Measurements from ENCODE around the gene TMEM100.
"Not testable (repeated sequence)": the region's sequence is repeated elsewhere in the genome, so short reads cannot be mapped to it uniquely, and the experiment has no call there.

TMEM100 gene

DNA sequence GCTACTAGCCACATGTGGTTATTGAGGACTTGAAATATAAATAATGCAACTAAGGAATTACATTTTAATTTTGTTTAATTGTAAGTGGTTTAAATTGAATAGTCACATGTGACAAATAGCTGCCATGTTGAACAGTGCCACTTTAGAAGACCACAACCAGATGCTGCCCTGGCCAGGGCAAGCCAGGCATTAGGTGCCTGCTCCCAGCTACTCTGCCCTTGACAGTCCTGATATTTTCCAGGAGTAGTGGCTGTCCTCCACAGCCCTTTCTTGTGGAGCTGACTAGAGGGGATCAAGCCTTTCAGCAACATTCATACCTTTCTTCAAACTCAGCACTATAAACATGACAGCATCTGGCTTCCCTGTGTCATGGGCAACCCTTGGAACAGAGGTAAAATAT lies 31.0 kb downstream of the TMEM100 start:
- H3K4me1 Mint-ChIP-seq (ENCODE audit: low read depth) = no peaks in the 10 kb centered on the region
- H3K27me3 Mint-ChIP-seq = peaks cover 10% of the 10 kb centered on the region
- no peaks in the 10 kb centered on the region for H3K36me3 Mint-ChIP-seq
- no peak overlapping the region for H3K27ac Mint-ChIP-seq
- no peak overlapping the region for H3K4me3 Mint-ChIP-seq
- H3K9me3 Mint-ChIP-seq (ENCODE audit: low read depth) = no peaks in the 10 kb centered on the region

DNA sequence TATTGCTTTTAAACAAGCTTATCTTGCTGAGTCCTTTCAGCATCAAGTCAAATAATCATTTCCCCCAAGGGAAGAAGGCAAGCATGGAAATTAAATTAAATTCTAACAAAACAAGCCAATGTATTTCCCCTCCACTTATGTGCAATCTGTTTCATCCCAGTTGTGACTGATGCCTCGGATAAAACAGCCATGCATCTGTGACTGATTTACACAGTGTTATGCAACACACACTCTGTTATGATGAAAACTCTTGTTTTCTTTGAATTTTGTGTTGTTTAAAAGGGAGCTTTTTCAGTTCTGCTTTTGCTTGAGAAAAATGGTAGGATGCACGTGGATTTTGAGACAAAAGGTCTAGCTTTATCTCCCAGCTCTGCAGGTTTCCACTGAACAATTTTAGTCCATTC lies 32.6 kb downstream of the TMEM100 start:
- Mint-ChIP-seq H3K36me3 (no peaks in the 10 kb centered on the region), H3K27ac (no peak overlapping the region), H3K9me3 (ENCODE audit: low read depth) (no peaks in the 10 kb centered on the region), H3K27me3 (peaks cover 10% of the 10 kb centered on the region), H3K4me3 (no peak overlapping the region), H3K4me1 (ENCODE audit: low read depth) (no peaks in the 10 kb centered on the region)

- no peak overlapping the region for H3K4me3 Mint-ChIP-seq
Observed at GRCh38 chr17:55689672-55690071, 33.0 kb downstream of the TMEM100 start.

GRCh38 chr17:55688057-55688456 lies 34.6 kb downstream of the TMEM100 start:
- H3K36me3 Mint-ChIP-seq = no peaks in the 10 kb centered on the region
- H3K4me3 Mint-ChIP-seq = no peak overlapping the region
- no peaks in the 10 kb centered on the region for H3K4me1 Mint-ChIP-seq (ENCODE audit: low read depth)
- H3K9me3 Mint-ChIP-seq (ENCODE audit: low read depth) = no peaks in the 10 kb centered on the region
- no peak overlapping the region for H3K27ac Mint-ChIP-seq
- H3K27me3 Mint-ChIP-seq = peaks cover 10% of the 10 kb centered on the region

More at GRCh38 chr17:55689672-55690071, 33.0 kb downstream of the TMEM100 start:
- H3K27ac Mint-ChIP-seq = no peak overlapping the region
- H3K9me3 Mint-ChIP-seq (ENCODE audit: low read depth) = no peaks in the 10 kb centered on the region
- H3K27me3 Mint-ChIP-seq = peaks cover 10% of the 10 kb centered on the region
- no peaks in the 10 kb centered on the region for H3K36me3 Mint-ChIP-seq
- H3K4me1 Mint-ChIP-seq (ENCODE audit: low read depth) = no peaks in the 10 kb centered on the region

GRCh38 chr17:55687037-55687436 lies 35.6 kb downstream of the TMEM100 start:
- no peak overlapping the region for H3K27ac Mint-ChIP-seq

GRCh38 chr17:55683550-55684315 lies 38.9 kb downstream of the TMEM100 start:
- peaks cover 14% of the 10 kb centered on the region for H3K27me3 Mint-ChIP-seq

More at GRCh38 chr17:55687037-55687436, 35.6 kb downstream of the TMEM100 start:
- Mint-ChIP-seq H3K4me3 (no peak overlapping the region), H3K27me3 (peaks cover 10% of the 10 kb centered on the region), H3K9me3 (ENCODE audit: low read depth) (no peaks in the 10 kb centered on the region), H3K36me3 (no peaks in the 10 kb centered on the region), H3K4me1 (ENCODE audit: low read depth) (no peaks in the 10 kb centered on the region)

GRCh38 chr17:55681342-55681700 lies 41.3 kb downstream of the TMEM100 start:
- no peaks in the 10 kb centered on the region for H3K36me3 Mint-ChIP-seq
- no peak overlapping the region for H3K27ac Mint-ChIP-seq
- no peaks in the 10 kb centered on the region for H3K9me3 Mint-ChIP-seq (ENCODE audit: low read depth)
- no peaks in the 10 kb centered on the region for H3K4me1 Mint-ChIP-seq (ENCODE audit: low read depth)
- H3K27me3 Mint-ChIP-seq = peaks cover 14% of the 10 kb centered on the region
- no peak overlapping the region for H3K4me3 Mint-ChIP-seq

More at GRCh38 chr17:55683550-55684315, 38.9 kb downstream of the TMEM100 start:
- H3K27ac Mint-ChIP-seq = no peak overlapping the region
- H3K4me1 Mint-ChIP-seq (ENCODE audit: low read depth) = no peaks in the 10 kb centered on the region
- no peak overlapping the region for H3K4me3 Mint-ChIP-seq
- H3K9me3 Mint-ChIP-seq (ENCODE audit: low read depth) = no peaks in the 10 kb centered on the region
- H3K36me3 Mint-ChIP-seq = no peaks in the 10 kb centered on the region

GRCh38 chr17:55680686-55681341 lies 41.9 kb downstream of the TMEM100 start:
- Mint-ChIP-seq H3K4me3 (no peak overlapping the region), H3K27me3 (peaks cover 16% of the 10 kb centered on the region), H3K27ac (no peak overlapping the region), H3K4me1 (ENCODE audit: low read depth) (no peaks in the 10 kb centered on the region), H3K9me3 (ENCODE audit: low read depth) (no peaks in the 10 kb centered on the region), H3K36me3 (no peaks in the 10 kb centered on the region)

GRCh38 chr17:55677446-55677845 lies 45.2 kb downstream of the TMEM100 start:
- no peaks in the 10 kb centered on the region for H3K36me3 Mint-ChIP-seq
- H3K9me3 Mint-ChIP-seq (ENCODE audit: low read depth) = no peaks in the 10 kb centered on the region
- no peaks in the 10 kb centered on the region for H3K4me1 Mint-ChIP-seq (ENCODE audit: low read depth)
- no peak overlapping the region for H3K4me3 Mint-ChIP-seq
- H3K27me3 Mint-ChIP-seq = peaks cover 17% of the 10 kb centered on the region
- no peak overlapping the region for H3K27ac Mint-ChIP-seq

- no peak overlapping the region for H3K27ac Mint-ChIP-seq
- H3K36me3 Mint-ChIP-seq = no peaks in the 10 kb centered on the region
- no peaks in the 10 kb centered on the region for H3K4me1 Mint-ChIP-seq (ENCODE audit: low read depth)
- peaks cover 17% of the 10 kb centered on the region for H3K27me3 Mint-ChIP-seq
- H3K4me3 Mint-ChIP-seq = no peak overlapping the region
- no peaks in the 10 kb centered on the region for H3K9me3 Mint-ChIP-seq (ENCODE audit: low read depth)
Observed at GRCh38 chr17:55676274-55676673, 46.4 kb downstream of the TMEM100 start.

DNA sequence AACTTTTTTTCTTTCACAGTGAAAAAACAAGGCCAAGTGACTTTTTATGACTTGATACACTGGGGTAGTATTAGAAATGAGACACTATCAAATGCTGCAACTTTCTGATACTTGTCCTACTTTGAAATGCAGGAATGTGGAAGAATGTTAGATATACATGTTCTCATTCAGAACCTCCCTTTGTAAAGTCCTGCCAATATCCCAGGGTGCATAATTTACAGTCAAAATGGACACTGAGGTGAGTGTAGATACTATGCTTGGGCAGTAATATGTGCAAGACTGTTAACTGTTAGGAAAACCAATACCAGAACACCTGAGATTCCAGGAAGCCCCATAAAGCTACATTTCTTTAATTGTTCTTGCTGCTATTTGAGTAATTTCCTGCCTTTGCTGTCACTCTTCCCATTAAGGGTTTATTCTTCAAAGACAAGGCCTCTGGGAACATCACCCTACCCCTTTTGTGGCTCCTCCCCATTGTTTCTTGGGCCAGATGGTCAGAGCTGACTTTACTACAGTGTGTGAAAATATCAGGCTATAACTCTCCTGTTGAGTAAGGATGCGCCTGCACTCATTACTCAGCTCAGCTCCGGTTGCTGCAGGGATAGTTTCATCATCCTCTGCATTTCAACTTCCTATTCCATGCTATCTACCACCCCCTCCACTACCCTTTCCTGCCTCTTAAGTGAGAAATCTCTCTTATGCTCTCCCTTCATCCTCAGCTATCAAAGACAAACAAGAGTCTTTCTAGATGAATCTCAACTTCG lies 48.7 kb downstream of the TMEM100 start:
- Mint-ChIP-seq H3K4me1 (ENCODE audit: low read depth) (no peaks in the 10 kb centered on the region), H3K27ac (no peak overlapping the region), H3K9me3 (ENCODE audit: low read depth) (no peaks in the 10 kb centered on the region), H3K36me3 (no peaks in the 10 kb centered on the region), H3K27me3 (peaks cover 17% of the 10 kb centered on the region), H3K4me3 (no peak overlapping the region)

DNA sequence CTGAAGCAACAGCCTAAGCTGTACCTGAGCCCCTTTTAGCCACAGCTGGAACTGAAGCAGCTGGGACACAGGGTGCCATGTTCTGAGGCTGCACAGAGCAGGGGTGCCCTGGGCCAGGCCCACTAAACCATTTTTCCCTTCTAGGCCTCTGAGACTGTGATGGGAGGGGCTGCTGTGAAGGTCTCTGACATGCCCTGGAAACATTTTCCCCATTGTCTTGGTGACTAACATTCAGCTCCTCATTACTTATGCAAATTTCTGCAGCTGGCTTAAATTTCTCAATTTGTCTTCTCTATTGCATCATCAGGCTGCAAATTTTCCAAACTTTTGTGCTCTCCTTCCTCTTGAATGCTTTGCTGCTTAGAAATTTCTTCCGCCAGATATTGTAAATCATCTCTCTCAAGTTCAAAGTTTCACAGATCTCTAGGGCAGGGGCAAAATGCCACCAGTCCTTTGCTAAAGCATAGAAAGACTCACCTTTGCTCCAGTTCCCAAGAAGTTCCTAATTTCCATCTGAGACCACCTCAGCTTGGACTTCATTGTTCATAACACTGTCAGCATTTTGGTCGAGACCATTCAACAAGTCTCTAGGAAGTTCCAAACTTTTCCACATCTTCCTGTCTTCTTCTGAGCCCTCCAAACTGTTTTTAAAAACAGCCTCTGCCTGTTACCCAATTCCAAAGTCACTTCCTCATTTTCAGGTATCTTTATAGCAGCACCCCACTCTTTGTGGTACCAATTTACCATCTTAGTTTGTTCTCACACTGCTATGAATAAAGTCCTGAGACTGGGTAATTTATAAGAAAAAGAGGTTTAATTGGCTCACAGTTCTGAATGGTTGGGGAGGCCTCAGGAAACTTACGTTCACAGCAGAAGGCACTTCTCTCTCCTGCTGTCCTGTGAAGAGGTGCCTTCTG lies 49.8 kb downstream of the TMEM100 start:
- H3K36me3 Mint-ChIP-seq = no peaks in the 10 kb centered on the region
- H3K9me3 Mint-ChIP-seq (ENCODE audit: low read depth) = no peaks in the 10 kb centered on the region
- H3K27ac Mint-ChIP-seq = no peak overlapping the region
- no peaks in the 10 kb centered on the region for H3K4me1 Mint-ChIP-seq (ENCODE audit: low read depth)
- H3K27me3 Mint-ChIP-seq = peaks cover 13% of the 10 kb centered on the region
- H3K4me3 Mint-ChIP-seq = no peak overlapping the region

GRCh38 chr17:55672010-55672409 lies 50.7 kb downstream of the TMEM100 start:
- not testable (repeated sequence) for H3K4me3 Mint-ChIP-seq, H3K36me3 Mint-ChIP-seq

More at GRCh38 chr17:55672010-55672409, 50.7 kb downstream of the TMEM100 start:
- H3K27ac Mint-ChIP-seq; H3K4me1 Mint-ChIP-seq (ENCODE audit: low read depth); H3K9me3 Mint-ChIP-seq (ENCODE audit: low read depth): not testable (repeated sequence)
- peaks cover 13% of the 10 kb centered on the region for H3K27me3 Mint-ChIP-seq

Measured in activated naive CD8-positive, alpha-beta T cell (primary cell).